ENCODE data around the gene STT3B.

Gene STT3B

GRCh38 chr3:31648286-31648968, 115.7 kb downstream of the STT3B start:
- TF ChIP-seq POLR2AphosphoS5 (IDR thresholded peaks at IDR 0.05; ENCODE audit: low read depth, low read length) (no peak), FOXP2 (optimal IDR thresholded peaks at IDR 0.05; ENCODE audit: borderline replicate concordance, extremely low read depth, extremely low read length, insufficient read depth) (no peak), REST (IDR thresholded peaks at IDR 0.05; ENCODE audit: insufficient read depth in 1 of 2, low read depth in 2 of 2, low read length in 2 of 2) (no peak), TAF1 (IDR thresholded peaks at IDR 0.05; ENCODE audit: borderline replicate concordance, insufficient read depth, low read length) (no peak), SIN3A (IDR thresholded peaks at IDR 0.05; ENCODE audit: borderline replicate concordance, insufficient read depth, low read length) (no peak)

GRCh38 chr3:31652296-31652695, 119.6 kb downstream of the STT3B start:
- TF ChIP-seq FOXP2 (optimal IDR thresholded peaks at IDR 0.05; ENCODE audit: borderline replicate concordance, extremely low read depth, extremely low read length, insufficient read depth) (no peak), SIN3A (IDR thresholded peaks at IDR 0.05; ENCODE audit: borderline replicate concordance, insufficient read depth, low read length) (no peak), POLR2AphosphoS5 (IDR thresholded peaks at IDR 0.05; ENCODE audit: low read depth, low read length) (no peak), TAF1 (IDR thresholded peaks at IDR 0.05; ENCODE audit: borderline replicate concordance, insufficient read depth, low read length) (no peak), REST (IDR thresholded peaks at IDR 0.05; ENCODE audit: insufficient read depth in 1 of 2, low read depth in 2 of 2, low read length in 2 of 2) (no peak)

GRCh38 chr3:31653464-31653863, 120.7 kb downstream of the STT3B start:
- TF ChIP-seq FOXP2 (optimal IDR thresholded peaks at IDR 0.05; ENCODE audit: borderline replicate concordance, extremely low read depth, extremely low read length, insufficient read depth) (no peak), TAF1 (IDR thresholded peaks at IDR 0.05; ENCODE audit: borderline replicate concordance, insufficient read depth, low read length) (no peak), SIN3A (IDR thresholded peaks at IDR 0.05; ENCODE audit: borderline replicate concordance, insufficient read depth, low read length) (no peak), REST (IDR thresholded peaks at IDR 0.05; ENCODE audit: insufficient read depth in 1 of 2, low read depth in 2 of 2, low read length in 2 of 2) (no peak), POLR2AphosphoS5 (IDR thresholded peaks at IDR 0.05; ENCODE audit: low read depth, low read length) (no peak)

DNA sequence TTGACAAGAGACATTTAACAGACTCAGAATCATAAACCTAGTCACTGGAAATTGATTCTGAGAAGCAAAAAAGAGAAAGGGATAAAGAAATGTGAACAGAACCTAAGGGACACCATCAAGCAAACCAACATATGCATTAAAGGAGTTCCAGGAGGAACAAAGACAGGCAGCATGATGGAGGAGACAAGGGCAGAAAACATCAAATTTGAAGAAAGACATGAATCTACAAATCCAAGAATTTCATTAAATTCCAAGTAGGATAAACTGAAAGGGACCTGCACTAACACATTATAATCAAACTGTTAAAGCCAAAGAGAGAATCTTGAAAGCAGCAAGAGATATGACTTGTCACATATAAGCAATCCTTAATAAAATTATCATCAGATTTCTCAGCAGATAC, 122.3 kb downstream of the STT3B start:
- TF ChIP-seq SIN3A (IDR thresholded peaks at IDR 0.05; ENCODE audit: borderline replicate concordance, insufficient read depth, low read length) (no peak), FOXP2 (optimal IDR thresholded peaks at IDR 0.05; ENCODE audit: borderline replicate concordance, extremely low read depth, extremely low read length, insufficient read depth) (no peak), POLR2AphosphoS5 (IDR thresholded peaks at IDR 0.05; ENCODE audit: low read depth, low read length) (no peak), TAF1 (IDR thresholded peaks at IDR 0.05; ENCODE audit: borderline replicate concordance, insufficient read depth, low read length) (no peak), REST (IDR thresholded peaks at IDR 0.05; ENCODE audit: insufficient read depth in 1 of 2, low read depth in 2 of 2, low read length in 2 of 2) (no peak)

Data from PFSK-1 (cell line).